Measurements from ENCODE around the gene CCDC12.

Gene CCDC12

GRCh38 chr3:46888705-46889104, 87.8 kb downstream of the CCDC12 start:
- no peak for DNase-seq

- no peak for DNase-seq
These were observed 88.5 kb downstream of the CCDC12 start for GRCh38 chr3:46887980-46888494.

- no peak for DNase-seq
These were observed 90.9 kb downstream of the CCDC12 start for GRCh38 chr3:46885612-46886011.

GRCh38 chr3:46884929-46885328, 91.6 kb downstream of the CCDC12 start:
- DNase-seq, result no peak

- DNase-seq, result no peak
These were observed 92.1 kb downstream of the CCDC12 start for GRCh38 chr3:46884427-46884826.

GRCh38 chr3:46883830-46884185, 92.7 kb downstream of the CCDC12 start:
- DNase-seq, result no peak

GRCh38 chr3:46883054-46883829, 93.3 kb downstream of the CCDC12 start:
- DNase-seq, result no peak

- no peak for DNase-seq
These were observed 94.0 kb downstream of the CCDC12 start for GRCh38 chr3:46882377-46883053.

- DNase-seq, result no peak
These were observed 94.8 kb downstream of the CCDC12 start for GRCh38 chr3:46881596-46882376.

GRCh38 chr3:46880884-46881595, 95.5 kb downstream of the CCDC12 start:
- no peak for DNase-seq

- no peak for DNase-seq
These were observed 97.6 kb downstream of the CCDC12 start for GRCh38 chr3:46878781-46879436.

- no peak for DNase-seq
These were observed 99.0 kb downstream of the CCDC12 start, which contains the start of gene PTH1R for GRCh38 chr3:46877406-46878125. TSS of gene PTH1R (plus strand) at chr3:46877721. CDS start at chr3:46883560, 5,839 bp downstream.

GRCh38 chr3:46876313-46877300, 99.9 kb downstream of the CCDC12 start:
- no peak for DNase-seq

GRCh38 chr3:46875560-46875959, 101.0 kb downstream of the CCDC12 start:
- DNase-seq, result no peak

- DNase-seq, result no peak
These were observed 102.1 kb downstream of the CCDC12 start for GRCh38 chr3:46874430-46874829.

GRCh38 chr3:46873521-46873920, 103.0 kb downstream of the CCDC12 start:
- no peak for DNase-seq
